OCI-LY1 (cell line): Measurements from ENCODE around the gene COPZ1.

ENCODE experiments used
- CTCF ChIP-seq: fragments of 200-600 bp; sonication (generic), shearing (Covaris generic); IDR thresholded peaks from 2 replicates; pipeline ENCODE4 v1.5.1; 2017; ENCODE audit warnings: mild to moderate bottlenecking, antibody characterized with exemption, low read length, moderate library complexity, mixed read lengths
- EZH2 ChIP-seq: fragments of 200-600 bp; sonication (generic), shearing (Covaris generic); IDR thresholded peaks from 2 replicates; pipeline ENCODE4 v1.8.0; 2017; ENCODE audit warnings: borderline replicate concordance, mixed run types, mild to moderate bottlenecking, antibody characterized with exemption, low read length, moderate library complexity, mixed read lengths

- no peak for TF ChIP-seq CTCF
- no peak for TF ChIP-seq EZH2
These were observed 15.9 kb downstream of the COPZ1 start for GRCh38 chr12:54340846-54341245.
